Keratinocyte (primary cell): ENCODE data around the gene NCOA3. TPM values are rescaled to one million over a fixed set of nuclear protein-coding genes. Genes with fewer than 3 reads are reported as not detected.

Source experiments
- DNase-seq: peaks from one replicate; pipeline ENCODE4 v3.0.0-alpha.2; 2011; ENCODE audit warnings: low read depth, missing footprints, low spot score
- FAIRE-seq: peaks from 2 replicates; lab custom pipeline; 2011; peaks lifted over from hg19 to GRCh38; lab: Jason Lieb, UNC
- H2AFZ ChIP-seq: 2 replicates; pipeline ENCODE4 v1.6.0; 2012; ENCODE audit warnings: low read length, control low read depth, inconsistent platforms; ENCODE audit not compliant: control insufficient read depth
- H3K27ac ChIP-seq: 2 replicates; pipeline ENCODE4 v1.5.1; 2011; ENCODE audit warnings: low read length; ENCODE audit not compliant: control insufficient read depth, insufficient read depth
- H3K27me3 ChIP-seq: 3 replicates; pipeline ENCODE4 v1.6.0; 2011; ENCODE audit warnings: low read length; ENCODE audit not compliant: control insufficient read depth, insufficient read depth; ENCODE audit errors: extremely low read depth
- H3K36me3 ChIP-seq, 2 experiments: 2 replicates in 1 of 2; 3 replicates in 1 of 2; pipeline ENCODE4 v1.5.1; 2011; ENCODE audit warnings: low read length in 2 of 2, mild to moderate bottlenecking in 1 of 2; ENCODE audit not compliant: control insufficient read depth in 2 of 2, insufficient read depth in 2 of 2; ENCODE audit errors: extremely low read depth in 1 of 2
- H3K4me1 ChIP-seq: 3 replicates; pipeline ENCODE4 v1.5.1; 2011; ENCODE audit warnings: low read length; ENCODE audit not compliant: control insufficient read depth, insufficient read depth; ENCODE audit errors: extremely low read depth
- H3K4me2 ChIP-seq: 3 replicates; pipeline ENCODE4 v1.6.0; 2011; ENCODE audit warnings: low read depth, low read length; ENCODE audit not compliant: control insufficient read depth, insufficient read depth; ENCODE audit errors: extremely low read depth
- H3K4me3 ChIP-seq, 3 experiments: fragments of 200-600 bp in 1 of 3; sonication (generic) in 1 of 3; 2 replicates in 2 of 3; 3 replicates in 1 of 3; pipeline ENCODE4 v1.5.1; 2011 to 2016; ENCODE audit warnings: low read length in 3 of 3, mild to moderate bottlenecking in 3 of 3, control low read depth in 2 of 3, inconsistent platforms in 1 of 3, low read depth in 1 of 3, mixed read lengths in 1 of 3, mixed run types in 1 of 3, moderate library complexity in 1 of 3; ENCODE audit not compliant: control insufficient read depth in 2 of 3, insufficient read depth in 2 of 3; ENCODE audit errors: extremely low read depth in 1 of 3
- H3K79me2 ChIP-seq: 2 replicates; pipeline ENCODE4 v1.6.0; 2012; ENCODE audit warnings: low read length; ENCODE audit not compliant: control insufficient read depth, insufficient read depth
- H3K9ac ChIP-seq: 3 replicates; pipeline ENCODE4 v1.6.0; 2011; ENCODE audit warnings: low read length; ENCODE audit not compliant: control insufficient read depth, insufficient read depth; ENCODE audit errors: extremely low read depth
- H3K9me1 ChIP-seq: 3 replicates; pipeline ENCODE4 v1.6.0; 2011; ENCODE audit warnings: low read length; ENCODE audit not compliant: control insufficient read depth, insufficient read depth; ENCODE audit errors: extremely low read depth
- H3K9me3 ChIP-seq: 2 replicates; pipeline ENCODE4 v1.5.1; 2012; ENCODE audit warnings: low read depth, low read length; ENCODE audit not compliant: control insufficient read depth
- H4K20me1 ChIP-seq: 3 replicates; pipeline ENCODE4 v1.6.0; 2011; ENCODE audit warnings: low read length; ENCODE audit not compliant: control insufficient read depth, insufficient read depth; ENCODE audit errors: extremely low read depth
- CTCF ChIP-seq, 3 experiments: IDR thresholded peaks in 1 of 3; conservative IDR thresholded peaks in 1 of 3; optimal IDR thresholded peaks in 1 of 3; 2 replicates in 2 of 3; 3 replicates in 1 of 3; pipeline versions ENCODE3 to v1.5.1; 2011; ENCODE audit warnings: low read length in 3 of 3, mild to moderate bottlenecking in 3 of 3, moderate library complexity in 2 of 3, control low read depth in 1 of 3, inconsistent platforms in 1 of 3; ENCODE audit not compliant: insufficient read depth in 2 of 3; ENCODE audit errors: extremely low read depth in 1 of 3
- EZH2 ChIP-seq: IDR thresholded peaks from one replicate; pipeline ENCODE4 v1.6.1; 2012; ENCODE audit warnings: inconsistent platforms, mild to moderate bottlenecking, low read length, moderate library complexity
- dilution Hi-C: fragments of 300-500 bp; cut with MboI; formaldehyde crosslinking; loops from one replicate; pipeline ENCODE4 v1.7.0; 2020; ENCODE audit warnings: low sequenced_read_pairs; ENCODE audit not compliant: extremely low pct_ligation_motif_present
- polyA plus RNA-seq, 5 experiments: library from polyadenylated mRNA; depleted of rRNA in 3 of 5; stranded (reverse) in 3 of 5; stranded (forward) in 1 of 5; unstranded in 1 of 5; fragments of >200 nt; gene quantifications; 1 replicate in 1 of 5; 2 replicates in 3 of 5; 3 replicates in 1 of 5; pipeline versions ENCODE4 v1.2.1 to v1.2.3, GENCODE V29; 2011 to 2012; ENCODE audit warnings: missing spikeins in 2 of 5, low read depth in 1 of 5, low replicate concordance in 1 of 5

NCOA3 gene
- polyA plus RNA-seq, 1 donor (not counting 4 experiments of a cell fraction or from before 2014, with no cell fraction given): 25.8 TPM

DNA sequence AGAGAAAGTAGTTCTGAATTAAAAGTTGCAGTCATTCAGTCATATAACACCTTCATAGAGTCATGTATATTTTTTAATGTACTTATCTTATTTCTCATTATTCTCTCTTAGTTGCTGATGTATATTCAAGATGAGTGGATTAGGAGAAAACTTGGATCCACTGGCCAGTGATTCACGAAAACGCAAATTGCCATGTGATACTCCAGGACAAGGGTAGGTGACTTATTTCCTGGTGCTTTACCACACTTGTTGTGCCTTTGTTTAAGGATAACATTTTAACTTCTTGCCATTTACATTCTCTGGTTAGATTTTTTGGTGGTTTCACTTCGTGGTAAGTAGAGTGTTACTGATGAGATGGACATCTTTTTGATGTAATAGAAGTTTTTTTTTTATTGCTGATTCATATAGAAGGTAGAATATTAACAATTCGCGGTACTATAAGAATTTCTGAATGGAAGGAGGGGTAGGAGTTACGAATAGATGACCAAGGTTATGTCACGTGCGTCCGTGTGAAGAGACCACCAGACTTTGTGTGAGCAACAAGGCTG is 120.5 kb downstream of the NCOA3 start:
- Histone ChIP-seq H3K27ac (no peak overlapping the region), H3K4me3 (no peak overlapping the region), H3K36me3 (peaks cover 2 to 4% of the 10 kb centered on the region in 2 experiments), H3K79me2 (peaks cover 4% of the 10 kb centered on the region), H3K9me3 (no peaks in the 10 kb centered on the region), H4K20me1 (no peaks in the 10 kb centered on the region), H2AFZ (no peak overlapping the region), H3K9ac (no peak overlapping the region), H3K4me1 (no peaks in the 10 kb centered on the region), H3K4me2 (no peak overlapping the region), H3K27me3 (no peaks in the 10 kb centered on the region), H3K9me1 (no peaks in the 10 kb centered on the region)
- TF ChIP-seq CTCF (optimal IDR thresholded peaks at IDR 0.05 in 1 of 3, IDR thresholded peaks at IDR 0.05 in 1 of 3, conservative IDR thresholded peaks at IDR 0.05 in 1 of 3; ENCODE audit: extremely low read depth in 1 of 3, insufficient read depth in 2 of 3, low read length in 3 of 3) (no peak), EZH2 (no peak)
- no peak for DNase-seq
- dilution Hi-C loops: no loop called here
- FAIRE-seq: no peak

- no peaks in the 10 kb centered on the region for H3K27me3 ChIP-seq
- H4K20me1 ChIP-seq: no peaks in the 10 kb centered on the region
- no peaks in the 10 kb centered on the region for H3K4me1 ChIP-seq
- H3K4me2 ChIP-seq: no peak overlapping the region
- no peak overlapping the region for H3K4me3 ChIP-seq
- H3K27ac ChIP-seq: no peak overlapping the region
- no peaks in the 10 kb centered on the region for H3K79me2 ChIP-seq
- no peak for TF ChIP-seq EZH2
- H3K9ac ChIP-seq: no peak overlapping the region
- DNase-seq: no peak
- dilution Hi-C loops: no loop called here
- no peak for FAIRE-seq
- peaks cover 4 to 7% of the 10 kb centered on the region in 2 experiments for H3K36me3 ChIP-seq
- no peaks in the 10 kb centered on the region for H3K9me1 ChIP-seq
- no peaks in the 10 kb centered on the region for H3K9me3 ChIP-seq
- H2AFZ ChIP-seq: no peak overlapping the region
Observed at GRCh38 chr20:47623206-47623605, 121.5 kb downstream of the NCOA3 start.

DNA sequence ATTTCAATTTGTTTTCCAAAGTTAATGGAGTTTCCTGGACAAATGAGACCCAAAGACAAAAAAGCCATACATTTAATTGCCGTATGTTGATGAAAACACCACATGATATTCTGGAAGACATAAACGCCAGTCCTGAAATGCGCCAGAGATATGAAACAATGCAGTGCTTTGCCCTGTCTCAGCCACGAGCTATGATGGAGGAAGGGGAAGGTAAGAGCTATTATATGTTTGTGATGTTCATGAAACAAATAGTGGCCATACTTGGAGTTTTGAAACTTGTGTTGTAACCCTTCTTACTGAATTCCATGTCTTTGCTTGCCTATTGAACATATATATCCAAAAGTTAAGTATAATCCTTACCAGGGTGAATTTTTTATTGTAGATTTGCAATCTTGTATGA is 125.9 kb downstream of the NCOA3 start:
- H3K79me2 ChIP-seq: no peaks in the 10 kb centered on the region
- no peak overlapping the region for H3K4me3 ChIP-seq
- no peak overlapping the region for H3K27ac ChIP-seq
- FAIRE-seq (no peak), DNase-seq (no peak)
- H3K9me3 ChIP-seq: no peaks in the 10 kb centered on the region
- H3K36me3 ChIP-seq: peaks cover 4 to 8% of the 10 kb centered on the region in 2 experiments
- H3K9me1 ChIP-seq: no peaks in the 10 kb centered on the region
- H3K27me3 ChIP-seq: no peaks in the 10 kb centered on the region
- H3K4me1 ChIP-seq: no peaks in the 10 kb centered on the region
- no peaks in the 10 kb centered on the region for H4K20me1 ChIP-seq
- no peak overlapping the region for H3K9ac ChIP-seq
- no peak for TF ChIP-seq EZH2
- TF ChIP-seq CTCF (optimal IDR thresholded peaks at IDR 0.05 in 1 of 3, IDR thresholded peaks at IDR 0.05 in 1 of 3, conservative IDR thresholded peaks at IDR 0.05 in 1 of 3; ENCODE audit: extremely low read depth in 1 of 3, insufficient read depth in 2 of 3, low read length in 3 of 3): no peak
- no peak overlapping the region for H3K4me2 ChIP-seq
- H2AFZ ChIP-seq: no peak overlapping the region
- dilution Hi-C loops: no loop called here
